Measurements from ENCODE around the gene FBXL16. TPM values are rescaled to one million over a fixed set of nuclear protein-coding genes. Genes with fewer than 3 reads are reported as not detected.
"Not testable (repeated sequence)": the region's sequence is repeated elsewhere in the genome, so short reads cannot be mapped to it uniquely, and the experiment has no call there.

The FBXL16 gene
- polyA plus RNA-seq, 1 of the 3 experiments (the other 2 are of a cell fraction), result 19.8 TPM

- WGBS (ENCODE audit: low lambda C conversion rate), result 79% methylated on average over 10 of the region's 10 CpGs
Measured at GRCh38 chr16:692356-693108, 13.1 kb downstream of the FBXL16 start.

GRCh38 chr16:691242-691641, 14.4 kb downstream of the FBXL16 start:
- CTCF ChIA-PET, result not testable (repeated sequence)

More at GRCh38 chr16:692356-693108, 13.1 kb downstream of the FBXL16 start:
- H3K4me1 ChIP-seq (ENCODE audit: control insufficient read depth in 1 of 2, insufficient read depth in 2 of 2, low read depth in 1 of 2, low read length in 1 of 2), result peaks cover 9 to 13% of the 10 kb centered on the region in 2 experiments; a peak in 2 of 4 replicates
- H3F3A ChIP-seq (replicated peaks; ENCODE audit: insufficient read depth), result peaks cover 20% of the 10 kb centered on the region
- peaks cover 0 to 2% of the 10 kb centered on the region in 2 experiments for H3K36me3 ChIP-seq (replicated peaks in 1 of 2; ENCODE audit: control insufficient read depth in 1 of 2, insufficient read depth in 2 of 2, low read length in 1 of 2)
- no peaks in the 10 kb centered on the region for H4K20me1 ChIP-seq (ENCODE audit: insufficient read depth)
- H3K9ac ChIP-seq, result no peak overlapping the region
- no peaks in the 10 kb centered on the region for H3K27me3 ChIP-seq (ENCODE audit: insufficient read depth)
- H3K9me2 ChIP-seq, result no peaks in the 10 kb centered on the region
- ChIA-PET CTCF (interaction anchor here (0.7 to 0.9 kb wide), 3 partner anchors 11 to 25 kb away, joined by 3 read pairs; no protein-coding TSS in a partner anchor), POLR2A (no interaction called here)
- H3K79me2 ChIP-seq (ENCODE audit: insufficient read depth), result peaks cover 8% of the 10 kb centered on the region; the same call in 1 of the 2 replicates
- no peak for TF ChIP-seq ZBTB33 (IDR thresholded peaks at IDR 0.05; ENCODE audit: borderline replicate concordance, low read depth)
- no peak for TF ChIP-seq RXRA (IDR thresholded peaks at IDR 0.05; ENCODE audit: borderline replicate concordance, low read depth)
- TF ChIP-seq RAD21 (IDR thresholded peaks at IDR 0.05; ENCODE audit: low read length), result no peak
- TF ChIP-seq CTCF (IDR thresholded peaks at IDR 0.05), result no peak
- no peak overlapping the region for H2AFZ ChIP-seq (ENCODE audit: low read depth)
- H3K27ac ChIP-seq (ENCODE audit: low read depth in 2 of 2, low read length in 1 of 2), result no peak overlapping the region
- H3K9me3 ChIP-seq, result no peaks in the 10 kb centered on the region
- H3K4me2 ChIP-seq, result no peak overlapping the region
- H3K4me3 ChIP-seq (ENCODE audit: low read depth in 2 of 2, low read length in 1 of 2), result no peak overlapping the region
- DNase-seq, result no peak

More at GRCh38 chr16:691242-691641, 14.4 kb downstream of the FBXL16 start:
- H3K9me2 ChIP-seq; H3K4me3 ChIP-seq (ENCODE audit: low read depth in 2 of 2, low read length in 1 of 2); H3K27ac ChIP-seq (ENCODE audit: low read depth in 2 of 2, low read length in 1 of 2); H3K9me3 ChIP-seq; H2AFZ ChIP-seq (ENCODE audit: low read depth); DNase-seq; H3K9ac ChIP-seq; H3K27me3 ChIP-seq (ENCODE audit: insufficient read depth); H3K79me2 ChIP-seq (ENCODE audit: insufficient read depth); POLR2A ChIA-PET; H4K20me1 ChIP-seq (ENCODE audit: insufficient read depth); H3K4me2 ChIP-seq: not testable (repeated sequence)
- WGBS (ENCODE audit: low lambda C conversion rate), result 83% methylated on average over 16 of the region's 16 CpGs
- Histone ChIP-seq H3F3A (replicated peaks; ENCODE audit: insufficient read depth) (peaks cover 20% of the 10 kb centered on the region), H3K4me1 (ENCODE audit: control insufficient read depth in 1 of 2, insufficient read depth in 2 of 2, low read depth in 1 of 2, low read length in 1 of 2) (peaks cover 9 to 13% of the 10 kb centered on the region in 2 experiments; a peak in 2 of 4 replicates), H3K36me3 (replicated peaks in 1 of 2; ENCODE audit: control insufficient read depth in 1 of 2, insufficient read depth in 2 of 2, low read length in 1 of 2) (peaks cover 0 to 13% of the 10 kb centered on the region in 2 experiments)
